Esophagus muscularis mucosa (tissue), 4 donors: ENCODE results near the gene ATP8B3.

Experiments
- EP300 ChIP-seq: sonication (generic); formaldehyde crosslinking; IDR thresholded peaks from one replicate; pipeline ENCODE4 v1.6.1; 2017; ENCODE audit warnings: antibody characterized with exemption
- POLR2A ChIP-seq: fragments of 450-650 bp; IDR thresholded peaks from one replicate; pipeline ENCODE4 v1.6.1; 2017; ENCODE audit warnings: antibody characterized with exemption, moderate library complexity, mild to moderate bottlenecking, low read depth
- POLR2AphosphoS5 ChIP-seq, 2 donors: sonication (generic); formaldehyde crosslinking; IDR thresholded peaks; one replicate each; pipeline ENCODE4 v1.6.1; 2017; ENCODE audit warnings: antibody characterized with exemption in 2 of 2
- TF ChIP-seq, protein P1 (sequence below), 3 experiments: fragments of 200-600 bp in 2 of 3; fragments of 450-650 bp in 1 of 3; sonication (generic) in 2 of 3; IDR thresholded peaks; one replicate each; pipeline ENCODE4 v1.5.1; 2017 to 2019; ENCODE audit warnings: antibody characterized with exemption in 3 of 3, mild to moderate bottlenecking in 2 of 3, moderate library complexity in 1 of 3

DNA sequence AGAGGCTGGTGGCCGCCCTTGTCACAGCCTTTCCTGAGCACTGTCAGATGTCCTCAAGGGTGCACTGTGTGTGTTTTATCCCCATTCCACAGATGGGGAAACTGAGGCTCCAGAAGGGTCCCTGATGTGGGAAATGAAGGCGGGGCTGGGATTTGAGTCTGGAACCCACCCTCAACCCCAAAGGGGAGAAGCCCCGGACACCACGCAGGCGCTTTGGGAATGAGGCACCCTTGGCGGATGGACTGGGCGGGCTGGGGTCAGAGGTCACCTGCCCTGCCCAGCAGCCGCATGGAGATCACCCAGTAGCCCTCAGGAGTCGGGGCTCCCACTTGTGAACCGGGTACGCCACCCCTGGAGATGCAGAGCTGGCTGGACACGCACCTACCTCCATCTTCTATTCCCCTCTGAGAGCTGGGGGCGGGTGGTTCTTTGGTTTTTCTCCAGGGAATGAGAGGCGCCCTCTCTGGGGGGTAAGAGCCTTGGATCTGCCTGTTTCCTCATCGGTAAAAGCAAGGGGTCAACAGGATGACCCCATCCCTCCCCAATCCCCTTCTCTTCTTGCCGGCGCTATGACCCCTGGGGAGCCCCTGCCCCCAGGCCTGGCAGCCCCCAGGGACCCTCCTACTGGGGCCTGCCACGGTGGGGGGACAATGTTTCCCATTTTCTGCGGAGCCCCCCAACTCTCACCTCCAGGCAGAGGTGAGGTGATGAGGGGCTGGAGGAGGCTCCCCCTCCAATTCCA lies 67.1 kb downstream of the ATP8B3 start:
- TF ChIP-seq, protein P1, sequence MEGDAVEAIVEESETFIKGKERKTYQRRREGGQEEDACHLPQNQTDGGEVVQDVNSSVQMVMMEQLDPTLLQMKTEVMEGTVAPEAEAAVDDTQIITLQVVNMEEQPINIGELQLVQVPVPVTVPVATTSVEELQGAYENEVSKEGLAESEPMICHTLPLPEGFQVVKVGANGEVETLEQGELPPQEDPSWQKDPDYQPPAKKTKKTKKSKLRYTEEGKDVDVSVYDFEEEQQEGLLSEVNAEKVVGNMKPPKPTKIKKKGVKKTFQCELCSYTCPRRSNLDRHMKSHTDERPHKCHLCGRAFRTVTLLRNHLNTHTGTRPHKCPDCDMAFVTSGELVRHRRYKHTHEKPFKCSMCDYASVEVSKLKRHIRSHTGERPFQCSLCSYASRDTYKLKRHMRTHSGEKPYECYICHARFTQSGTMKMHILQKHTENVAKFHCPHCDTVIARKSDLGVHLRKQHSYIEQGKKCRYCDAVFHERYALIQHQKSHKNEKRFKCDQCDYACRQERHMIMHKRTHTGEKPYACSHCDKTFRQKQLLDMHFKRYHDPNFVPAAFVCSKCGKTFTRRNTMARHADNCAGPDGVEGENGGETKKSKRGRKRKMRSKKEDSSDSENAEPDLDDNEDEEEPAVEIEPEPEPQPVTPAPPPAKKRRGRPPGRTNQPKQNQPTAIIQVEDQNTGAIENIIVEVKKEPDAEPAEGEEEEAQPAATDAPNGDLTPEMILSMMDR (IDR thresholded peaks at IDR 0.05), result no peak
- no peak for TF ChIP-seq POLR2A
- no peak for TF ChIP-seq POLR2AphosphoS5 (IDR thresholded peaks at IDR 0.05)
- no peak for TF ChIP-seq EP300
